Astrocyte of the cerebellum (primary cell): ENCODE measurements around the gene BAHD1.
A peak's percentile ranks its signal among the peaks of the same experiment; 100 is the strongest.

Experiments used
- DNase-seq: peaks from one replicate; pipeline ENCODE4 v3.0.0-alpha.2; 2011; ENCODE audit warnings: low read depth
- H3K4me3 ChIP-seq: 2 replicates; pipeline ENCODE4 v1.5.1; 2011; ENCODE audit warnings: mild to moderate bottlenecking, low read depth, low read length, moderate library complexity
- in situ Hi-C: cut with HindIII; loops from 2 replicates; pipeline ENCODE4 v1.10.0; 2017; ENCODE audit warnings: low sequenced_read_pairs
- TF ChIP-seq, protein P1 (sequence below): IDR thresholded peaks from 2 replicates; pipeline ENCODE4 v1.5.1; 2012; ENCODE audit warnings: low read length, low read depth, moderate library complexity, mild to moderate bottlenecking; ENCODE audit errors: missing control alignments

The BAHD1 gene

DNA sequence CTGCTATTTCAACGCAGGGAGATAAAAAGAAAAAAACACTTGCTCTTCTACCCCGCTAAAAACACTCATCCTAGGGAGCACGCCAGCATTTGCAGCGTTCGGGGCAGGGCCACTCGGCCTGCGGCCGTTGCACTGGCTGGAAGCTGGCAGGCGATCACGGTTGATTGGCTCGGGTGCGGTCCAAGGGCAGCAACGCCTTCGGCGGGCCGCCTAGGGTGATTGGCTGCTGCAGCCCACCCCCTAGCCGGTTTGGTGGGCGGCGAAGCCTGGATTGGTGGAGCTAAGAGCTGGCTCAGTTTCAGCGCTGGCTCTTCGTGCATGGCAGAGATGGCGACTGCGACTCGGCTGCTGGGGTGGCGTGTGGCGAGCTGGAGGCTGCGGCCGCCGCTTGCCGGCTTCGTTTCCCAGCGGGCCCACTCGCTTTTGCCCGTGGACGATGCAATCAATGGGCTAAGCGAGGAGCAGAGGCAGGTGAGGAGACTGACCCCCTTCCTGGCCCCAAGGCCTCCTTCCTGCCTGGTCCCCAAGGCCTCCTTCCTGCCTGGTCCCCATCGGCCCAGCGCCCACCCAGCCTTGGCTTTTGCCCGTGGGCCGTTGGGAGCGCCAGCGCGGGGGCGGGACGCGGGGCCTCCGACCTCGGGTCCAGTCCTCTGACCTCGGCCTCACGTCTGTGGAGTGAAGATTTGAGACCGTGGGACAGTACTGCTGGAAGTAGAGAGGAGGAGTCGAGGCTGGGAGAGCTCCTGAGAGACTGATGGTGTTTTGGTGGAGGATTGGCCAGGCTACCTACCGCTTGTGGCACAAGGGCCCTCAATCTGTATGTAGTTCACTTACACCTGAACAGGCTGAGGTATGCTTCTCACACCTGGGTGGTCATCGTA is 35.0 kb upstream of the BAHD1 start, which contains the start of gene IVD:
IVD (plus strand) TSS at position 295 of the 881 bp plus-strand sequence; CDS start at position 328, 33 bp downstream.
- peak within 1 kb of the TSS; percentile 80 for H3K4me3 ChIP-seq
- in situ Hi-C loops: loop anchor here (10.0 kb wide), 1 partner anchor 181 kb away; no protein-coding TSS in a partner anchor

DNA sequence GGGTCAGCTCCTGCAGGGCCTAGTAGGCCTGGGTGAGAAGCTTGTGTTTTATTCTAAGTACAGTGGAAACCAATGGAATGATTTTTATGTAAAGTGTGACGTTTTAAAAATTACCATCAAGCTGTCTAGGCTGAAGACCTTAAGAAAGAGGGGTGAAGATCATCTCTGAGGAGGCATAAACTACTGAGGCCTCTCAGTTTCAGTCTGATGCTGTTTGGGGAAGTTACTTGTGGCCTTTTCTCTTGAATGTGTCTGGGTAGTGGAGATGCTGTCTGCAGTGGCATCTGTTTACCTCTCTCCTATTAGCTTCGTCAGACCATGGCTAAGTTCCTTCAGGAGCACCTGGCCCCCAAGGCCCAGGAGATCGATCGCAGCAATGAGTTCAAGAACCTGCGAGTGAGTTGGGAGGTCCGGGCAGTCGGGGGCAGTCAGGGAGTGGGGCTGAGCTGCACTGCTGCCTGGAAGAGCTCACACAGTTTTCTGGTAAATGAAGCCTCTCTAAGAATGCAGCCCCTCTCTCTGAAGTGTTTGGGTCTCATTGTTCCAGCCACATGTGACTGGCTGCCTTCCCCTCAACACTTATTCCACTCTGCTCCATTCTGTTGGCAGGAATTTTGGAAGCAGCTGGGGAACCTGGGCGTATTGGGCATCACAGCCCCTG is 33.3 kb upstream of the BAHD1 start:
- in situ Hi-C loops: loop anchor here (10.0 kb wide), 1 partner anchor 183 kb away; no protein-coding TSS in a partner anchor
- H3K4me3 ChIP-seq: no peak overlapping the region
- no peak for DNase-seq
- TF ChIP-seq, protein P1, sequence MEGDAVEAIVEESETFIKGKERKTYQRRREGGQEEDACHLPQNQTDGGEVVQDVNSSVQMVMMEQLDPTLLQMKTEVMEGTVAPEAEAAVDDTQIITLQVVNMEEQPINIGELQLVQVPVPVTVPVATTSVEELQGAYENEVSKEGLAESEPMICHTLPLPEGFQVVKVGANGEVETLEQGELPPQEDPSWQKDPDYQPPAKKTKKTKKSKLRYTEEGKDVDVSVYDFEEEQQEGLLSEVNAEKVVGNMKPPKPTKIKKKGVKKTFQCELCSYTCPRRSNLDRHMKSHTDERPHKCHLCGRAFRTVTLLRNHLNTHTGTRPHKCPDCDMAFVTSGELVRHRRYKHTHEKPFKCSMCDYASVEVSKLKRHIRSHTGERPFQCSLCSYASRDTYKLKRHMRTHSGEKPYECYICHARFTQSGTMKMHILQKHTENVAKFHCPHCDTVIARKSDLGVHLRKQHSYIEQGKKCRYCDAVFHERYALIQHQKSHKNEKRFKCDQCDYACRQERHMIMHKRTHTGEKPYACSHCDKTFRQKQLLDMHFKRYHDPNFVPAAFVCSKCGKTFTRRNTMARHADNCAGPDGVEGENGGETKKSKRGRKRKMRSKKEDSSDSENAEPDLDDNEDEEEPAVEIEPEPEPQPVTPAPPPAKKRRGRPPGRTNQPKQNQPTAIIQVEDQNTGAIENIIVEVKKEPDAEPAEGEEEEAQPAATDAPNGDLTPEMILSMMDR: no peak

More for the DNA sequence above, 35.0 kb upstream of the BAHD1 start, which contains the start of gene IVD:
- TF ChIP-seq, protein P1: no peak
- DNase-seq: peak; percentile 88

DNA sequence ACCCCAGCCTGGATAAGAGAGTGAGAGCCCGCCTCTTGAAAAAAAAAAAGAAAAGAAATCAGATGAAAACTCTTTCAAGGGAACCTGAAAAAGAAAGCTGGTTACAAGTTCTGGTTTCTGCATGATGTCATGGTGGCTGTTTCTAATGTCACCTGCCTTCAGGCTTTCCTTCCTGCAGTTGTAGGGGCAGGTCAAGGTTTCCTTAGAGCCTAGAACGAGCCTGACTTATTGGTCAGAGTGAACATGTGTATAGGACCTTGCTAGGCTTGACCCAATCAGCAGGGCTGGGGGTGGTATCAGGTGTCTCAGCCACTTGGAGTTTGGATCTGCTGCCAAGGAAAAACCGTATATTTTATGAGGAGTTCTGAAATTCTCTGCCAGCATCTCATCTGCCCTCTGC is 31.4 kb upstream of the BAHD1 start:
- in situ Hi-C loops: loop anchor here (10.0 kb wide), 1 partner anchor 185 kb away; no protein-coding TSS in a partner anchor
- no peak overlapping the region for H3K4me3 ChIP-seq
- DNase-seq: no peak
- TF ChIP-seq, protein P1: no peak

DNA sequence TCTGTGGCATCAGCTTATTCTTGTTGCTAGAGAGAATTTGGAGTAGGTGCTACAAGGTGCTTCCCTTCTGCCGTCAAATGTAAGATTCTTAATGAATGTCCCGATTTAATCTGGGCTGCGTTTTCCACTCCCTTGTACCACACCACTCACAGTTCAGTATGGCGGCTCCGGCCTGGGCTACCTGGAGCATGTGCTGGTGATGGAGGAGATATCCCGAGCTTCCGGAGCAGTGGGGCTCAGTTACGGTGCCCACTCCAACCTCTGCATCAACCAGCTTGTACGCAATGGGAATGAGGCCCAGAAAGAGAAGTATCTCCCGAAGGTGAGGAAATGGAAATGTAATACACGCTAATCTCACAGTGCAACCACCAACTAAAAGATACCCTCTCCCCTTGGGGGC is 30.3 kb upstream of the BAHD1 start:
- DNase-seq: no peak
- TF ChIP-seq, protein P1: no peak
- H3K4me3 ChIP-seq: no peak overlapping the region
- in situ Hi-C loops: no loop called here

DNA sequence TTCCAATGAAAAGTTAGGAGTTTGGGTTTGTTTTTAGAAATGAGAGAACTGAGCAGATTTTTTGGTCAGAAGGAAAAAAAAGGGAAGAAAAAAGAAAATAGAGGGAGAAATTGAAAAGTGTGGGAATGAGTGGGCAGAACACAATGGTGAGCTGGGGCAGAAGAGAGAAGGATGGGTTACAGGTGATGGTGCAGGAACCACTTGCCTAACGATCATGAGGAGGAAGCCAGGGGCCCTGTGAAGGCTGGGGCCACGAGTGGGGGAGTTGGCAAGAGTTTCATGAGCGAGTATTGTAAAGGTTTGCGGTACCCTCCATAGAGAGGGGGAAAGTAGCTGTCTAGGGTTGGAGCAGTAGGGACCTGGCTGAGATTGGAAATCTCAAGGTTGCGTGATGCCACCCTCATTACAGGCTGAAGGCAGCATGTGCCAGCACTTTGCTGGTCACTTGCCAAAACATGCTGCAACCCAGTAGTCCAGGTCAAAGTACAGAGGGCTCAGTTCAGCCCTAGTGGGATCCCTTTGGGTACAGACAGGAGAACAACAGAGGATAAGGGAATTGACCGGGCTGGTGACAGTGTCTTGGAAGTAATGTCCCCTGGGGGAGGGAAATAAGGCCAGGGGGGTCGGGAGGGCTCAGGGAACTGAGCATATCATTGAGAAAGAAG is 28.5 kb upstream of the BAHD1 start:
- no peak for DNase-seq
- in situ Hi-C loops: no loop called here
- TF ChIP-seq, protein P1: no peak
- H3K4me3 ChIP-seq: no peak overlapping the region

DNA sequence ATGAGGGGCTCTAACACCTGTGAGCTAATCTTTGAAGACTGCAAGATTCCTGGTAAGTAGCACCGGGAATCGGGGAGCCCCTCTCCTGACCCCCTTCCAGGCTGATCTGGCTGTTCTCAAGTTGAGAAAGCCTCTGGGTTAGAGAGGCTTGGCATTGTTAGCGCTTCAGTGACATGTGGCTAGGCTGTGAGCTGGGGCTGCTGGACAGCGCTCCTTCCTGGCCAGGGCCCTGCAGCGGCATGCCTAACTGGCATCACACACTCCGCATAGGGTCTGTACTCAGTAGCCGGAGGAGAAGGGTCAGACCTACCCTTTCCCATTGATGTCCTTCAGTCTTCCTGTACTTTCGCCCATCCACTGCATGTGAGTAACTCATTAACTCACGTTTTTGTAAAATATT is 27.7 kb upstream of the BAHD1 start:
- DNase-seq: no peak
- no peak overlapping the region for H3K4me3 ChIP-seq
- TF ChIP-seq, protein P1: no peak
- in situ Hi-C loops: no loop called here
